ENCODE data around the gene TMPRSS6.

GRCh38 chr22:37033605-37034430 is 75.7 kb downstream of the TMPRSS6 start:
- TF ChIP-seq, protein P1, sequence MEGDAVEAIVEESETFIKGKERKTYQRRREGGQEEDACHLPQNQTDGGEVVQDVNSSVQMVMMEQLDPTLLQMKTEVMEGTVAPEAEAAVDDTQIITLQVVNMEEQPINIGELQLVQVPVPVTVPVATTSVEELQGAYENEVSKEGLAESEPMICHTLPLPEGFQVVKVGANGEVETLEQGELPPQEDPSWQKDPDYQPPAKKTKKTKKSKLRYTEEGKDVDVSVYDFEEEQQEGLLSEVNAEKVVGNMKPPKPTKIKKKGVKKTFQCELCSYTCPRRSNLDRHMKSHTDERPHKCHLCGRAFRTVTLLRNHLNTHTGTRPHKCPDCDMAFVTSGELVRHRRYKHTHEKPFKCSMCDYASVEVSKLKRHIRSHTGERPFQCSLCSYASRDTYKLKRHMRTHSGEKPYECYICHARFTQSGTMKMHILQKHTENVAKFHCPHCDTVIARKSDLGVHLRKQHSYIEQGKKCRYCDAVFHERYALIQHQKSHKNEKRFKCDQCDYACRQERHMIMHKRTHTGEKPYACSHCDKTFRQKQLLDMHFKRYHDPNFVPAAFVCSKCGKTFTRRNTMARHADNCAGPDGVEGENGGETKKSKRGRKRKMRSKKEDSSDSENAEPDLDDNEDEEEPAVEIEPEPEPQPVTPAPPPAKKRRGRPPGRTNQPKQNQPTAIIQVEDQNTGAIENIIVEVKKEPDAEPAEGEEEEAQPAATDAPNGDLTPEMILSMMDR (conservative IDR thresholded peaks at IDR 0.05; ENCODE audit: low read depth, low read length) = no peak
- TF ChIP-seq EZH2 (IDR thresholded peaks at IDR 0.05; ENCODE audit: low read length, unreplicated experiment) (no peak), EZH2phosphoT487 (IDR thresholded peaks at IDR 0.05; ENCODE audit: borderline replicate concordance, low read length) (no peak)
